ENCODE measurements around the gene CCL27. TPM values are rescaled to one million over a fixed set of nuclear protein-coding genes. Genes with fewer than 3 reads are reported as not detected.

CCL27 gene
- total RNA-seq, 2 donors from 2014 or later: not detected

DNA sequence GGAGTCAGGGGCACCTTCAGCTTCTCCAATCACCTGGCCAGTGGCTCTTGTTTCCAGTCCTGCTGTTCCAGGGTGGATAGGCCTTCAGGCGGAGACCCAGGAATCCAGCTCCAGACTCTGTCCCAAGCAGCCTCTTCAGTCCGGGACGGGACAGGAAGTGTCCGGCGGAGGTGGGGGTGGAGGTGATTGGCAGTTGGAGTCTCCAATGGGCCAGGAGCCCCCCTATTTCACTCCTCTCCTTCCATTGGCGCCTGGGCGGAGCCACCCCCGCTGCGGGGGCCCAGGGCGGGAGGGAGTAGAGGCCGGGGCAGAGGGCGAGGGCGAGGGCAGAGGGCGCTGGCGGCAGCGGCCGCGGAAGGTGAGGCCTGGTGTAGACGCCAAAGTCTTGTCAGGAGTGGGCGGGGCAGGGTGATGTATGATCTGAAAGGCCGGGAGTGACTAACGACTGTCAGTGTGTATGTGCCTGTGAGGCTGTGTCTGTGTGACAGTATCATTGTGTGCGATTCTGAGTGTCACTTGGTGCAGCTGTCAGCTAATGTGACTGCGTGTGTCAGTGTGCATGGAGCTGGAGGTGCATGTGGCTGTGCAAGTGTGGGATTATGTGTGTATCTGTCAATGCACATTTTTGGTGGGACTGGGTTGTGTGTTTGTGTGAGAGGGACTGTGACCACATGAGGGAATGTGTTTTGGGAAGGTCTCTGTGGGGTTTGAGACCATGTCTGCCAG lies 10.4 kb downstream of the CCL27 start, which contains the start of gene IL11RA:
IL11RA (plus strand) TSS at position 310 of the 726 bp plus-strand sequence. CDS start 3,033 bp downstream, outside the sequence.
- no peak for TF ChIP-seq CTCF (IDR thresholded peaks at IDR 0.05)
- peaks cover 9% of the 10 kb centered on the region for H3K4me1 ChIP-seq
- no peaks in the 10 kb centered on the region for H3K27me3 ChIP-seq
- no peaks in the 10 kb centered on the region for H3K9me3 ChIP-seq
- H3K27ac ChIP-seq: peak within 1 kb of the TSS; percentile 79
- intact Hi-C loops (cut with DNase I): no loop called here
- H3K36me3 ChIP-seq: no peaks in the 10 kb centered on the region
- H3K9ac ChIP-seq (ENCODE audit: low read depth in 2 of 2, low read length in 2 of 2): peak within 1 kb of the TSS; percentile 38 to 91
- H3K4me3 ChIP-seq: peak within 1 kb of the TSS; percentile 14
- DNase-seq: peak; percentile 93

GRCh38 chr9:34651321-34651720 lies 11.1 kb downstream of the CCL27 start:
- peaks cover 10% of the 10 kb centered on the region for H3K4me1 ChIP-seq
- peak overlapping the region; percentile 38 to 91 for H3K9ac ChIP-seq (ENCODE audit: low read depth in 2 of 2, low read length in 2 of 2)
- H3K36me3 ChIP-seq: no peaks in the 10 kb centered on the region
- peak overlapping the region; percentile 79 for H3K27ac ChIP-seq
- no peak for TF ChIP-seq CTCF (IDR thresholded peaks at IDR 0.05)
- DNase-seq: peak; percentile 70
- H3K9me3 ChIP-seq: no peaks in the 10 kb centered on the region
- H3K4me3 ChIP-seq: peak overlapping the region; percentile 14
- H3K27me3 ChIP-seq: no peaks in the 10 kb centered on the region
- intact Hi-C loops (cut with DNase I): no loop called here

DNA sequence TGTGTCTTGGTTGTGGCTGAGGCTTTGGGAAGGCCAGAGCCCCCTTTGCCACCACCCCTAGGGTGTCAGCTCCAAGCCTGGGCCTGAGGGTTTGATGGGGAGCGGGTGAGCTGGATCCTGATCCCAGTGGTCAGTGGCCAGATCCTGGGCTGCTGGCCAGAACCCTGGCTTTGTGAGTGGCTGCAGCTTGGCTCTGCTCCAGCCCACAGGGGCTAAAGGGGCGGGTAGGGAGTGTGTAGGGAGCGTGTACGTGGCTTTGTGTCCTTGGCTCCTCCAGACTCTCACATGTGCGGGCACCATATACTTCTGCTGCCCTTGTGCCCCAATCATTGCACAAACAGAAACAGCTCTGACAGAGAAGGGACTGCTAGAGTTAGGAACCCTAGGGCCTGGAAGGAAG lies 11.6 kb downstream of the CCL27 start:
- H3K4me3 ChIP-seq: no peak overlapping the region
- TF ChIP-seq CTCF (IDR thresholded peaks at IDR 0.05): no peak
- H3K27ac ChIP-seq: peak overlapping the region; percentile 79
- H3K9ac ChIP-seq (ENCODE audit: low read depth in 2 of 2, low read length in 2 of 2): no peak overlapping the region
- H3K27me3 ChIP-seq: no peaks in the 10 kb centered on the region
- no peaks in the 10 kb centered on the region for H3K36me3 ChIP-seq
- H3K4me1 ChIP-seq: peaks cover 14% of the 10 kb centered on the region
- intact Hi-C loops (cut with DNase I): no loop called here
- no peak for DNase-seq
- H3K9me3 ChIP-seq: no peaks in the 10 kb centered on the region

DNA sequence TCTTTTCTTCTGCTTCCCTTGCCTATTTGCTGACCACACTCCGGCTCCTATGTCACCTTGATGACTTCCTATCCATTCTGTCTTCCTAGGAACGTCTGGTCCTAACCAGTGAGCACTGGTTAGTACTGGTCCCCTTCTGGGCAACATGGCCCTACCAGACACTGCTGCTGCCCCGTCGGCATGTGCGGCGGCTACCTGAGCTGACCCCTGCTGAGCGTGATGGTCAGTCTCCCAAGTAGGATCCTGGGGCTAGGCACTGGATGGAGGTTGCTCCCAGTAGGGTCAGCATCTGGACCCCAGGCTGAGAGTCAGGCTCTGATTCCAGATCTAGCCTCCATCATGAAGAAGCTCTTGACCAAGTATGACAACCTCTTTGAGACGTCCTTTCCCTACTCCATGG lies 13.8 kb downstream of the CCL27 start:
- DNase-seq: no peak
- TF ChIP-seq CTCF (IDR thresholded peaks at IDR 0.05): no peak
- no peak overlapping the region for H3K27ac ChIP-seq

DNA sequence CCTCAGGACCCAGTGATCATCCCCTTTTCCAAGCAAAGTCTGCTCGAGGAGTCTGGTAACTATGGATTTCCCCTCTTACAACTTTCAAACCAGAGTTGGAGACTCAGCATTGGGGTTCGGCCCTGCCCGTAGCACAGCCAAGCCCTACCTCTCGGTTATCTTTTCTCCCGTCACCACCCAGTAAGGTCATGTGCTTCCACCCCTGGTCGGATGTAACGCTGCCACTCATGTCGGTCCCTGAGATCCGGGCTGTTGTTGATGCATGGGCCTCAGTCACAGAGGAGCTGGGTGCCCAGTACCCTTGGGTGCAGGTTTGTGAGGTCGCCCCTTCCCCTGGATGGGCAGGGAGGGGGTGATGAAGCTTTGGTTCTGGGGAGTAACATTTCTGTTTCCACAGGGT lies 14.8 kb downstream of the CCL27 start:
- Histone ChIP-seq H3K4me3 (peak overlapping the region; percentile 88), H3K4me1 (peaks cover 14% of the 10 kb centered on the region)

More for the DNA sequence above, 13.8 kb downstream of the CCL27 start:
- intact Hi-C loops (cut with DNase I): no loop called here
- Histone ChIP-seq H3K9me3 (no peaks in the 10 kb centered on the region), H3K4me3 (no peak overlapping the region), H3K36me3 (no peaks in the 10 kb centered on the region), H3K27me3 (no peaks in the 10 kb centered on the region), H3K9ac (ENCODE audit: low read depth in 2 of 2, low read length in 2 of 2) (no peak overlapping the region), H3K4me1 (peaks cover 14% of the 10 kb centered on the region)

More for the DNA sequence above, 14.8 kb downstream of the CCL27 start:
- Histone ChIP-seq H3K9ac (ENCODE audit: low read depth in 2 of 2, low read length in 2 of 2) (peak overlapping the region; percentile 93 to 95), H3K9me3 (no peaks in the 10 kb centered on the region), H3K36me3 (no peaks in the 10 kb centered on the region), H3K27ac (peak overlapping the region; percentile 97), H3K27me3 (no peaks in the 10 kb centered on the region)
- peak; percentile 51 for DNase-seq
- intact Hi-C loops (cut with DNase I): no loop called here
- TF ChIP-seq CTCF (IDR thresholded peaks at IDR 0.05): no peak
